Neutrophil (primary cell): ENCODE data around the gene ANKH.

Experiments used
- H3K27ac ChIP-seq: fragments of 200-600 bp; sonication (generic); 2 replicates; pipeline ENCODE4 v1.5.1; 2016; ENCODE audit warnings: mild to moderate bottlenecking, moderate library complexity
- H3K27me3 ChIP-seq: fragments of 200-600 bp; sonication (generic); 2 replicates; pipeline ENCODE4 v1.6.0; 2016; ENCODE audit warnings: mild to moderate bottlenecking
- H3K36me3 ChIP-seq: fragments of 200-600 bp; sonication (generic); 2 replicates; pipeline ENCODE4 v1.5.1; 2017
- H3K4me1 ChIP-seq, 2 experiments: fragments of 200-600 bp in 1 of 2; sonication (generic) in 1 of 2; 1 replicate in 1 of 2; 2 replicates in 1 of 2; pipeline versions ENCODE4 v1.5.1 to v1.6.1; 2013 to 2016; ENCODE audit warnings: low read depth in 1 of 2, low read length in 1 of 2, mild to moderate bottlenecking in 1 of 2, moderate library complexity in 1 of 2; ENCODE audit not compliant: control insufficient read depth in 1 of 2, insufficient read depth in 1 of 2
- H3K4me3 ChIP-seq, 2 experiments: fragments of 200-600 bp in 1 of 2; sonication (generic) in 1 of 2; 1 replicate in 1 of 2; 2 replicates in 1 of 2; pipeline ENCODE4 v1.5.1; 2013 to 2016; ENCODE audit warnings: low read depth in 1 of 2, low read length in 1 of 2, mild to moderate bottlenecking in 1 of 2, moderate library complexity in 1 of 2
- H3K9me3 ChIP-seq: fragments of 200-600 bp; sonication (generic); 2 replicates; pipeline ENCODE4 v1.5.1; 2016
- CTCF ChIP-seq: fragments of 200-600 bp; sonication (generic); IDR thresholded peaks from 2 replicates; pipeline ENCODE4 v1.5.1; 2016; ENCODE audit warnings: antibody characterized with exemption

ANKH gene

DNA sequence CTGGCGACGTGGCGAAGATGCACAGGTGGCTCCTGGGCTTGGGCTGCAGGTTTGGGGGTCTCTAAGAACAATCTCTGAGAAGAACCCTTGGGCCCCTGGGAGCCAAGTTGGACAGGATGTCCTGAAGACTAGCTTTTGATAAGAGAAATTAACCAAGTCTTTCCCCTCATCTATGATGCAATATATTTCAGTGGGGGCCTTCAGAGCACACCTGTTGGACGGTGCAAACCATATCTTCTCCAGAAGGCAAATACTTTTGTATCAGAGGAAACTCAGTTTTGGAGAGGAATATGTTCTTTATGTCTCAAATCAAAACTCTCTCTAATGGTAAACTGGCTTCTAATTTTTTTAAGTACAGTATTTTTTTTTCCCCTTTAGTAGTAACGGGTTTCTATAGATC is 178.5 kb downstream of the ANKH start:
- Histone ChIP-seq H3K27ac (no peak overlapping the region), H3K9me3 (no peaks in the 10 kb centered on the region), H3K4me1 (no peaks in the 10 kb centered on the region), H3K27me3 (no peaks in the 10 kb centered on the region), H3K36me3 (peaks cover 96% of the 10 kb centered on the region), H3K4me3 (no peak overlapping the region)
- no peak for TF ChIP-seq CTCF

GRCh38 chr5:14687023-14687665 is 184.4 kb downstream of the ANKH start:
- Histone ChIP-seq H3K27ac (no peak overlapping the region), H3K4me3 (no peak overlapping the region), H3K27me3 (no peaks in the 10 kb centered on the region), H3K9me3 (no peaks in the 10 kb centered on the region), H3K36me3 (peaks cover 95% of the 10 kb centered on the region), H3K4me1 (no peaks in the 10 kb centered on the region)
- no peak for TF ChIP-seq CTCF

DNA sequence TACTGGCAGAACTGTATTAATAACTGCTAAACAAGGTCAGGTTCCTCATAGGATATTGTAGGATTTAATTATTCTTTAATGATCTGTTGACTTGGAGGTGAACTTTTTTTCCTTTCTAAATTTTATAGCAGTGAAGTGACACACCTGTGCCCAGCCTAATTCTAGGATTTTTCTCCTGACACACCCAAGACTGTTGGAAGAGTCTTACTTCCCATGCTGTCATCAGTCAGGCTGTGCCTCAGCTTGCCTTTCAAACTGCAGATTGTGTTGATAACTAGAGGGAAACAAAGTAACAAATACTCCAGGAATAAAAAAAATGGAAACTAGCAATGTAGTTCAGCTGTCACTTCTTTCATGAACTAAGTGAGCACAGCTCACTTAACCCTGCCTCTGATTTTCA is 185.1 kb downstream of the ANKH start:
- Histone ChIP-seq H3K36me3 (peaks cover 95% of the 10 kb centered on the region), H3K4me1 (no peaks in the 10 kb centered on the region), H3K9me3 (no peaks in the 10 kb centered on the region), H3K27ac (no peak overlapping the region), H3K4me3 (no peak overlapping the region), H3K27me3 (no peaks in the 10 kb centered on the region)
- no peak for TF ChIP-seq CTCF

DNA sequence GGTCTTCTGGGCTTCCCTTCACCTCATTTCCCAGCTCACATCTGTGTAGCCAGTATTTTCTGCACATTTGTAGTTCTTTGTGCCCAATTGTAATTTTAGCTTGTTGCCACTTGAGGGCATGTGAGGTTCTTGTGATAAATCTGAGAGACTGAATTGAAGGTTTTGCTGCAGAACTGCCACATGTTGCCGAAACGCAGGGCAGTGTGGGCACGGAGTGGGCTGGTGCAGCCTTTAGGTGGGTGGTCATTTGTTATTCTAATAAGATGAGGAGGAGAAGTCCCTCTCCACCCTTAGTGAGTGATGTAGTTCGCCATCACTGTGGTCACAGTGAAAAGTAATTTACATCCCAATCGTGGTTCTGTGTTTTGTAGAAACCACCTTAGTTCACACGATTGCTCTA is 185.8 kb downstream of the ANKH start:
- TF ChIP-seq CTCF, result no peak
- Histone ChIP-seq H3K27ac (no peak overlapping the region), H3K9me3 (no peaks in the 10 kb centered on the region), H3K4me3 (no peak overlapping the region), H3K27me3 (no peaks in the 10 kb centered on the region), H3K36me3 (peaks cover 95% of the 10 kb centered on the region), H3K4me1 (no peaks in the 10 kb centered on the region)

DNA sequence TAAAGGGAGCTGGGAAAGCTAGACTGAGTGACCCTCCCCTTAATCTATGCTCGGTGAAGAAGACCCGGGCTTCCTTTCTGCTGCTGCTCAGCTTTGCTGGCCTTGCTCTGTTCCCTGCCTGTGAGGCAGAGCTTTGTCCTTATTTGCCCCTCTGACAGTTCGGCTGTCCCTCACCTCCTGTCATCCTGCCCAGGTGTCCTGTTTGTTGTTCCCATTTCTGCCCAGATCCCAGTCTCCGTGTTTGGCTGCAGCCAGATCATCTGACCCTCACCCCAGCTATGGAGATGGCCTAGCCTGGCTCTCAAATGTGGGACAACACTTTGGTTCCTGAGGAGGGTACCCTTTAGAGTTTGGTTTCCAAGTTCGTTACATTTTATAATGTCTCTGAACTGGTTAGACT is 186.8 kb downstream of the ANKH start:
- H3K4me3 ChIP-seq, result no peak overlapping the region
- no peaks in the 10 kb centered on the region for H3K4me1 ChIP-seq
- no peak overlapping the region for H3K27ac ChIP-seq
- TF ChIP-seq CTCF, result no peak
- H3K9me3 ChIP-seq, result no peaks in the 10 kb centered on the region
- H3K36me3 ChIP-seq, result peaks cover 95% of the 10 kb centered on the region
- H3K27me3 ChIP-seq, result no peaks in the 10 kb centered on the region
